Measurements from ENCODE around the gene VASN. TPM values are rescaled to one million over a fixed set of nuclear protein-coding genes. Genes with fewer than 3 reads are reported as not detected.

The VASN gene
- total RNA-seq, 2 experiments from 2014 or later, result not detected

DNA sequence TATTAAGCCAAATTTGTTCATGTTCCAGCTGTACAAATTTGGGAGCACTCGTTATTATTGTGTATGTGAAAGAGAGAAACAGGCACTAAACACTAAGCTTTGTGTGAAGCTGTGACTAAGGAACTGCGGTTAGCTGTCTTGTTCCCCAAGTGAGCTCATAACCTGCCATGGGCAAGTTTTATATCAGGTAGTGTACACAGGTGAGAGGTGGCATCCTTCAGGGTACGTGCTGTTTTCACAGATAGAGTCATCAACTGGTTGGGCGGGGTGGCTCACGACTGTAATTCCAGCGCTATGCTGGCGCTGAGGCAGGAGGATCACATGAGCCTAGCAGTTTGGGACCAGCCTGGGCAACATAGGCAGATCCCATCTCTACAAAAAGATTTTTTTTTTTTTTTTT lies 56.9 kb downstream of the VASN start:
- TF ChIP-seq CTCF (conservative IDR thresholded peaks at IDR 0.05; ENCODE audit: low read length) (no peak), EZH2phosphoT487 (IDR thresholded peaks at IDR 0.05; ENCODE audit: borderline replicate concordance, low read depth, low read length) (no peak)
- CTCF ChIA-PET (ENCODE audit: unreplicated experiment), result no interaction called here
- Histone ChIP-seq H3K79me2 (ENCODE audit: insufficient read depth, low read depth, low read length) (peaks cover 61% of the 10 kb centered on the region), H2AFZ (ENCODE audit: low read length) (no peak overlapping the region), H3K4me3 (ENCODE audit: low read depth, low read length, poor library complexity, severe bottlenecking) (no peak overlapping the region), H3K4me1 (ENCODE audit: insufficient read depth, low read length, poor library complexity, severe bottlenecking) (peaks cover 23% of the 10 kb centered on the region), H3K36me3 (ENCODE audit: insufficient read depth, low read length) (peaks cover 63% of the 10 kb centered on the region), H3K4me2 (ENCODE audit: low read length) (no peak overlapping the region), H3K27ac (ENCODE audit: low read depth, low read length, poor library complexity, severe bottlenecking) (no peak overlapping the region), H4K20me1 (ENCODE audit: insufficient read depth, low read length) (no peaks in the 10 kb centered on the region), H3K9me3 (ENCODE audit: low read length) (no peaks in the 10 kb centered on the region), H3K9me2 (ENCODE audit: insufficient read depth, low read length) (no peaks in the 10 kb centered on the region)
- BruUV-seq (replicated peaks), result no TSS peak
- POLR2A ChIA-PET, result no interaction called here
- DNase-seq (ENCODE audit: low spot score), result no peak
- intact Hi-C loops (cut with micrococcal nuclease; ENCODE audit: unreplicated experiment), result loop anchor here (10.0 kb wide), 1 partner anchor 416 kb away; the partner anchor contains the start of genes GLYR1 and UBN1

DNA sequence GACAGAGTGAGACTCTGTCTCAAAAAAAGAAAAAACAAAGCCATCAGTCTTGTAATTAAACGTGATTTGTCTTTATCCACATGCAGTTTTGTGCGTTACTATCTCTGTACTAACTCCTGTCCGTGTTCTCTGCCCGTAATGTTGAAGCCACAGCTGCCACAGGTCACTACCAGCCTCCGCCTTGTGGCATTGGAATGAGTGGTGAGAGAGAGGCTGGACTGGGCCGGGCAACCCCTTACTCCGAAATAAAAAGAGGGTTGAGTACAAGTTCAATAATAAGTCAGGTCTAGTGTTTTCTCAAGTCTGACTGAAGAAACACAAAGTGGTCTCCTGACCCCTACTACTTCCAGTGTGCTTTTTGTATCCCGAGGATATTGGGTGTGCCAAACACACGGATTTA lies 59.4 kb downstream of the VASN start:
- no TSS peak for BruUV-seq (replicated peaks)
- ChIA-PET POLR2A (interaction anchor here (0.6 kb wide), 1 partner anchor 878 kb away, joined by 3 read pairs; no protein-coding TSS in a partner anchor), CTCF (ENCODE audit: unreplicated experiment) (no interaction called here)
- Histone ChIP-seq H4K20me1 (ENCODE audit: insufficient read depth, low read length) (0 out of 2 replicates have a peak, but pooled peaks cover 7% of the 10 kb centered on the region), H3K36me3 (ENCODE audit: insufficient read depth, low read length) (peaks cover 88% of the 10 kb centered on the region), H3K4me2 (ENCODE audit: low read length) (no peak overlapping the region), H3K9me3 (ENCODE audit: low read length) (no peaks in the 10 kb centered on the region), H3K9me2 (ENCODE audit: insufficient read depth, low read length) (no peaks in the 10 kb centered on the region), H2AFZ (ENCODE audit: low read length) (no peak overlapping the region), H3K4me1 (ENCODE audit: insufficient read depth, low read length, poor library complexity, severe bottlenecking) (peaks cover 17% of the 10 kb centered on the region), H3K79me2 (ENCODE audit: insufficient read depth, low read depth, low read length) (peaks cover 59% of the 10 kb centered on the region), H3K4me3 (ENCODE audit: low read depth, low read length, poor library complexity, severe bottlenecking) (no peak overlapping the region), H3K27ac (ENCODE audit: low read depth, low read length, poor library complexity, severe bottlenecking) (no peak overlapping the region)
- no peak for DNase-seq (ENCODE audit: low spot score)
- no peak for TF ChIP-seq CTCF (conservative IDR thresholded peaks at IDR 0.05; ENCODE audit: low read length)
- TF ChIP-seq EZH2phosphoT487 (IDR thresholded peaks at IDR 0.05; ENCODE audit: borderline replicate concordance, low read depth, low read length), result no peak
- intact Hi-C loops (cut with micrococcal nuclease; ENCODE audit: unreplicated experiment), result no loop called here

Small RNA genes within 50 kb of the gene (small RNA-seq; reads per million reads assigned to genes)
- not detected for gene AC012676.2

Other genes starting within 250 kb of the VASN start
- gene SRL, start 129.8 kb upstream of the VASN start, total RNA-seq (2014; rRNA removed; shearing (Covaris generic)), result not detected in 2 replicates
- not detected in 2 replicates for gene SRL, start 129.8 kb upstream of the VASN start, total RNA-seq (2022)
- 30.8 and 41.2 TPM in 2 replicates for gene TFAP4, start 98.8 kb upstream of the VASN start, total RNA-seq (2014; rRNA removed; shearing (Covaris generic))
- gene TFAP4, start 98.8 kb upstream of the VASN start, total RNA-seq (2022), result 41.9 and 43.2 TPM in 2 replicates
- gene GLIS2, start 55.8 kb upstream of the VASN start, total RNA-seq (2014; rRNA removed; shearing (Covaris generic)), result not detected in 2 replicates
- gene GLIS2, start 55.8 kb upstream of the VASN start, total RNA-seq (2022), result 0.08 TPM in 1 of 2 replicates, not detected in the other
- 80.6 and 92.1 TPM in 2 replicates for gene PAM16, start 20.5 kb upstream of the VASN start, total RNA-seq (2014; rRNA removed; shearing (Covaris generic))
- 77.4 and 82.4 TPM in 2 replicates for gene PAM16, start 20.5 kb upstream of the VASN start, total RNA-seq (2022)
- gene CORO7, start 44.7 kb downstream of the VASN start, total RNA-seq (2014; rRNA removed; shearing (Covaris generic)), result 64.0 and 77.2 TPM in 2 replicates
- 112 and 115 TPM in 2 replicates for gene CORO7, start 44.7 kb downstream of the VASN start, total RNA-seq (2022)
- 89.8 and 94.5 TPM in 2 replicates for gene DNAJA3, start 54.0 kb downstream of the VASN start, total RNA-seq (2014; rRNA removed; shearing (Covaris generic))
- gene DNAJA3, start 54.0 kb downstream of the VASN start, total RNA-seq (2022), result 89.7 and 94.3 TPM in 2 replicates
- 92.8 and 113 TPM in 2 replicates for gene NMRAL1, start 102.8 kb downstream of the VASN start, total RNA-seq (2014; rRNA removed; shearing (Covaris generic))
- 114 and 139 TPM in 2 replicates for gene NMRAL1, start 102.8 kb downstream of the VASN start, total RNA-seq (2022)
- 46.0 and 55.2 TPM in 2 replicates for gene HMOX2, start 104.5 kb downstream of the VASN start, total RNA-seq (2014; rRNA removed; shearing (Covaris generic))
- 37.0 and 39.5 TPM in 2 replicates for gene HMOX2, start 104.5 kb downstream of the VASN start, total RNA-seq (2022)
- 13.5 and 15.5 TPM in 2 replicates for gene CDIP1, start 166.9 kb downstream of the VASN start, total RNA-seq (2014; rRNA removed; shearing (Covaris generic))
- gene CDIP1, start 166.9 kb downstream of the VASN start, total RNA-seq (2022), result 33.2 and 34.2 TPM in 2 replicates
- gene C16orf96, start 184.5 kb downstream of the VASN start, total RNA-seq (2014; rRNA removed; shearing (Covaris generic)), result 0.08 and 0.13 TPM in 2 replicates
- 0.27 and 0.37 TPM in 2 replicates for gene C16orf96, start 184.5 kb downstream of the VASN start, total RNA-seq (2022)
- gene UBALD1, start 243.0 kb downstream of the VASN start, total RNA-seq (2014; rRNA removed; shearing (Covaris generic)), result 11.1 and 12.6 TPM in 2 replicates
- 34.1 and 34.9 TPM in 2 replicates for gene UBALD1, start 243.0 kb downstream of the VASN start, total RNA-seq (2022)